Neural progenitor cell (in vitro differentiated cells): ENCODE measurements around the gene FAM76A.

Experiments used
- EZH2phosphoT487 ChIP-seq: fragments of 200-600 bp; sonication (generic); IDR thresholded peaks from 2 replicates; pipeline ENCODE4 v1.6.1; 2017; ENCODE audit warnings: antibody characterized with exemption
- TF ChIP-seq, protein P1 (sequence below): fragments of 200-600 bp; sonication (generic); IDR thresholded peaks from 2 replicates; pipeline ENCODE4 v1.5.1; 2017; ENCODE audit warnings: antibody characterized with exemption, mild to moderate bottlenecking

GRCh38 chr1:27687906-27688305 is 37.9 kb upstream of the FAM76A start:
- TF ChIP-seq, protein P1, sequence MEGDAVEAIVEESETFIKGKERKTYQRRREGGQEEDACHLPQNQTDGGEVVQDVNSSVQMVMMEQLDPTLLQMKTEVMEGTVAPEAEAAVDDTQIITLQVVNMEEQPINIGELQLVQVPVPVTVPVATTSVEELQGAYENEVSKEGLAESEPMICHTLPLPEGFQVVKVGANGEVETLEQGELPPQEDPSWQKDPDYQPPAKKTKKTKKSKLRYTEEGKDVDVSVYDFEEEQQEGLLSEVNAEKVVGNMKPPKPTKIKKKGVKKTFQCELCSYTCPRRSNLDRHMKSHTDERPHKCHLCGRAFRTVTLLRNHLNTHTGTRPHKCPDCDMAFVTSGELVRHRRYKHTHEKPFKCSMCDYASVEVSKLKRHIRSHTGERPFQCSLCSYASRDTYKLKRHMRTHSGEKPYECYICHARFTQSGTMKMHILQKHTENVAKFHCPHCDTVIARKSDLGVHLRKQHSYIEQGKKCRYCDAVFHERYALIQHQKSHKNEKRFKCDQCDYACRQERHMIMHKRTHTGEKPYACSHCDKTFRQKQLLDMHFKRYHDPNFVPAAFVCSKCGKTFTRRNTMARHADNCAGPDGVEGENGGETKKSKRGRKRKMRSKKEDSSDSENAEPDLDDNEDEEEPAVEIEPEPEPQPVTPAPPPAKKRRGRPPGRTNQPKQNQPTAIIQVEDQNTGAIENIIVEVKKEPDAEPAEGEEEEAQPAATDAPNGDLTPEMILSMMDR, result no peak
- no peak for TF ChIP-seq EZH2phosphoT487
